Heart left ventricle (tissue), 16 donors: ENCODE results near the gene BCAM. TPM values are rescaled to one million over a fixed set of nuclear protein-coding genes. Genes with fewer than 3 reads are reported as not detected.
"Not testable (repeated sequence)": the region's sequence is repeated elsewhere in the genome, so short reads cannot be mapped to it uniquely, and the experiment has no call there.

ENCODE experiments used
- ATAC-seq, 4 donors: fragments of 200-7000 bp; cut with Tn5 transposase; one replicate each; pipeline ENCODE4 v1.9.1; 2020 to 2022; ENCODE audit warnings: moderate library complexity in 4 of 4, mild to moderate bottlenecking in 3 of 4, moderate number of reproducible peaks in 1 of 4
- DNase-seq, 5 donors: peaks; one replicate each; pipeline ENCODE4 v3.0.0-alpha.2; 2020
- H3K27ac ChIP-seq, 12 donors: fragments of 200-600 bp; sonication (generic) in 4 of 12; one replicate each; pipeline versions ENCODE4 v1.5.0 to v1.8.0; 2016 to 2022; ENCODE audit warnings: mild to moderate bottlenecking in 2 of 12
- H3K27me3 ChIP-seq, 9 donors: fragments of 200-600 bp; sonication (generic) in 2 of 9; one replicate each; pipeline versions ENCODE4 v1.5.1 to v1.8.0; 2016 to 2022; ENCODE audit warnings: mild to moderate bottlenecking in 3 of 9
- H3K36me3 ChIP-seq, 9 donors: fragments of 200-600 bp; sonication (generic) in 2 of 9; one replicate each; pipeline versions ENCODE4 v1.5.0 to v1.8.0; 2018 to 2022; ENCODE audit warnings: mild to moderate bottlenecking in 2 of 9
- H3K4me1 ChIP-seq, 12 donors: fragments of 200-600 bp; sonication (generic) in 4 of 12; one replicate each; pipeline versions ENCODE4 v1.5.0 to v1.8.0; 2016 to 2022; ENCODE audit warnings: mild to moderate bottlenecking in 3 of 12
- H3K4me3 ChIP-seq, 12 donors: fragments of 200-600 bp; sonication (generic) in 4 of 12; one replicate each; pipeline versions ENCODE4 v1.5.0 to v1.8.0; 2017 to 2022; ENCODE audit warnings: mild to moderate bottlenecking in 9 of 12, moderate library complexity in 4 of 12
- H3K9me3 ChIP-seq, 12 donors: fragments of 200-600 bp; sonication (generic) in 4 of 12; one replicate each; pipeline versions ENCODE4 v1.5.0 to v1.8.0; 2016 to 2022; ENCODE audit warnings: mild to moderate bottlenecking in 1 of 12
- POLR2A ChIP-seq, 2 donors: fragments of 450-650 bp; IDR thresholded peaks; one replicate each; pipeline ENCODE4 v1.6.1; 2017; ENCODE audit warnings: antibody characterized with exemption in 2 of 2, mild to moderate bottlenecking in 2 of 2, moderate library complexity in 2 of 2
- WGBS, 4 donors: extraction: QIAGEN DNeasy Blood & Tissue Kit in 2 of 4; methylation state at CpG; one replicate each; pipeline versions ENCODE4 v1.1.5 to v1.1.7; 2013 to 2018; 5-methylcytosine and 5-hydroxymethylcytosine counted together
- intact Hi-C, 10 donors: fragments of 100-400 bp; cut with DNase I; formaldehyde crosslinking; loops; one replicate each; pipeline versions ENCODE4 v1.11.1 to v1.14.2; 2022
- polyA plus RNA-seq, 2 donors: library from polyadenylated mRNA; stranded (reverse); fragments of 200-250 nt; gene quantifications; one replicate each; pipeline ENCODE4 v1.2.3, GENCODE V29; 2013
- total RNA-seq, 9 donors: library from RNA; depleted of rRNA in 2 of 9; stranded (reverse); fragments of >200 nt in 2 of 9; fragmentation: NEBNext Ultra II Directional in 3 of 9; extraction: Animal tissue kit (Norgen Biotek cat#: 25700) in 3 of 9; gene quantifications; one replicate each; pipeline versions ENCODE4 v1.1.0 to v1.2.4, GENCODE V29; 2016 to 2023
- TF ChIP-seq, protein P1 (sequence below), 12 donors: fragments of 200-600 bp; sonication (generic) in 4 of 12; IDR thresholded peaks; one replicate each; pipeline versions ENCODE4 v1.5.0 to v1.8.0; 2018 to 2022; ENCODE audit warnings: antibody characterized with exemption in 12 of 12, mild to moderate bottlenecking in 5 of 12
- donor health status: ischemic (EF 13 %, LVEDD 7.1; RV severe dilation, severe dysfunction).
- donor health status: healthy with polysubstance abuse.
- donor health status: DM: no; HTN: yes; CAD: no.
- donor health status: DM: no; HTN: no; CAD: no.
- donor health status: ischemic (EF 25% LVEDD 6.9; RV normal size, moderate dysfunction).
- donor health status: ischemic (EF 25% LVEDD 5.7; RV mildly dilated, moderate dysfunction).
- donor health status: healthy.
- donor health status: DM: yes; HTN: yes; CAD: no.
- donor health status: ischemic (EF 35%, LVEDD 5.7; RV mildly dilated, moderate dysfunction).
- donor health status: nonischemic (EF 11% LVEDD 7.7; RV severe dilation, severe dysfunction).
- donor health status: DM: yes; HTN: yes; CAD: no.
- donor health status: PGD.
- donor health status: ischemic (EF 29% LVEDD 5.4; RV normal size, mild dysfunction).
- donor health status: nonischemic (EF 23%, LVEDD 6.1; RV moderate dilation, normal function).

Gene BCAM
- total and polyA plus RNA-seq, 11 donors, result 50.9 to 160 (median 94.3) TPM

DNA sequence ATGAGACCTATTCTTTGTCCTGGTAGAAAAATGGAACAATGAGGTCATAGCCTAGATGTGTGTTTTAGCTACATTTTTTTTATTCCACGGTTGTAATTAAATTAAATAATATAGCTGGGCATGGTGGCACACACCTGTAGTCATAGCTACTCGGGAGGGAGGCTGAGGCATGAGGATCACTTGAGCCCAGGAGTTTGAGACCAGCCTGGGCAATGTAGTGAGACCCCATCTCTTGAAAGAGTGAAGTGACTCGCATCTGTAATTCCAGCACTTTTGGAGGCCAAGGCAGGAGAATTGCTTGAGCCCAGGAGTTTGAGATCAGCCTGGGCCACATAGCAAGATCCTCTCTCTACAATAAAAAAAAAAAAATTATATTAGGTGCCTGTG, 43.0 kb upstream of the BCAM start:
- no peak for ATAC-seq
- H3K36me3 ChIP-seq, result peaks cover 0 to 6% (median 0%) of the 10 kb centered on the region in 9 donors
- no peak overlapping the region for H3K4me3 ChIP-seq
- 84 to 93% (median 90%) methylated on average over 3 of the region's 3 CpGs for WGBS, 4 donors
- peak overlapping the region in 1 of 12 donors; percentile 62 for H3K27ac ChIP-seq
- H3K27me3 ChIP-seq, result no peaks in the 10 kb centered on the region
- H3K4me1 ChIP-seq, result peaks cover 0 to 56% (median under 1%) of the 10 kb centered on the region in 12 donors
- TF ChIP-seq POLR2A (IDR thresholded peaks at IDR 0.05), result no peak
- TF ChIP-seq, protein P1, sequence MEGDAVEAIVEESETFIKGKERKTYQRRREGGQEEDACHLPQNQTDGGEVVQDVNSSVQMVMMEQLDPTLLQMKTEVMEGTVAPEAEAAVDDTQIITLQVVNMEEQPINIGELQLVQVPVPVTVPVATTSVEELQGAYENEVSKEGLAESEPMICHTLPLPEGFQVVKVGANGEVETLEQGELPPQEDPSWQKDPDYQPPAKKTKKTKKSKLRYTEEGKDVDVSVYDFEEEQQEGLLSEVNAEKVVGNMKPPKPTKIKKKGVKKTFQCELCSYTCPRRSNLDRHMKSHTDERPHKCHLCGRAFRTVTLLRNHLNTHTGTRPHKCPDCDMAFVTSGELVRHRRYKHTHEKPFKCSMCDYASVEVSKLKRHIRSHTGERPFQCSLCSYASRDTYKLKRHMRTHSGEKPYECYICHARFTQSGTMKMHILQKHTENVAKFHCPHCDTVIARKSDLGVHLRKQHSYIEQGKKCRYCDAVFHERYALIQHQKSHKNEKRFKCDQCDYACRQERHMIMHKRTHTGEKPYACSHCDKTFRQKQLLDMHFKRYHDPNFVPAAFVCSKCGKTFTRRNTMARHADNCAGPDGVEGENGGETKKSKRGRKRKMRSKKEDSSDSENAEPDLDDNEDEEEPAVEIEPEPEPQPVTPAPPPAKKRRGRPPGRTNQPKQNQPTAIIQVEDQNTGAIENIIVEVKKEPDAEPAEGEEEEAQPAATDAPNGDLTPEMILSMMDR (IDR thresholded peaks at IDR 0.05), result no peak
- intact Hi-C loops, result loop anchor here in 1 of 10 donors (10.0 kb wide), 1 partner anchor 191 kb away; no protein-coding TSS in a partner anchor
- peaks cover 0 to 8% (median 0%) of the 10 kb centered on the region in 12 donors for H3K9me3 ChIP-seq
- no peak for DNase-seq

DNA sequence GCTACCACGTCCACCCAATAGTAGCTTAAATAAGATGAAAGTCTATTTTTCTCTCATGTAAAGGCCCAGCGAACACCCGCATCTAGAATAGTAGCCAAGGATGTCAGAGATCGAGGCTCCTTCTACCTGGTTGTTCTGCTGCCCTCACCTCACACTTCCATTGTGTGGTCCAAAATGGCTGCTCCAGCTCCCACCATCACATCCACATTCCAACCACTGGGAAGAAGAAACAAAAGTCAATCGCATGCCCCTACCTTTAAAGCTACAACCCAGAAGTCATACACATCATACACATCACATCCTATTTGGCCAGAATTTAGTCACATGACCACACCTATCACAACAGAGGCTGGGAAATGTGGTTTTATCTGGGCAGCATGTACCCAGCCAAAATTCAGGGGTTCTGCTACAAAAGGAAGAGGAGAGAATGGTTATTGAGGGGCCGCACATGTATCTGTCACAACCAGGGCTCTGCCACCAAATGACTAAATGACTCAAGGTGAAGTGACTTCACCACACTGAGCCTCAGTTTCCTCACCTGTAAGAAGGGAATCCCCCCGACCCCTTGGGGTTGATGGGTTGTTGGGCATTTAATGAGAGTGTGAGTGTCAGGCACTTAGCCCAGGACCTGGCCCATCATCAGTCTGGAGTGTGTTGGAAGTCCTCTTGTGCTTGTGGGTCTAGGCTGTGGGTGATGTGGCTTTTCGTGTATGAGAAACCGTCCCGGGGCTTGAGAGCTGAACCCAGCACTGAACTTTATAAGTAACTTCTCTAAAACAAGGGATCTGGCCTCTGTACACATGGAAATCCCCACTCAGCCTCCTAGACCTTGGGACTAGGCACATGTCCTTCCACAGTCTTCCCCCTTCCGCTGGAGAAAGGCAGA, 41.4 kb upstream of the BCAM start:
- H3K27me3 ChIP-seq, result no peaks in the 10 kb centered on the region
- H3K4me3 ChIP-seq, result no peak overlapping the region
- peaks cover 0 to 8% (median 0%) of the 10 kb centered on the region in 12 donors for H3K9me3 ChIP-seq
- ATAC-seq, result no peak
- no peaks in the 10 kb centered on the region for H3K36me3 ChIP-seq
- peak in 1 of 5 donors; percentile 19 for DNase-seq
- TF ChIP-seq, protein P1 (IDR thresholded peaks at IDR 0.05), result no peak
- TF ChIP-seq POLR2A (IDR thresholded peaks at IDR 0.05), result no peak
- intact Hi-C loops, result loop anchor here in 3 of 10 donors (2.0 to 10.0 kb wide), 3 partner anchors 43 to 193 kb away; no protein-coding TSS in a partner anchor
- H3K4me1 ChIP-seq, result peaks cover 0 to 55% (median 1%) of the 10 kb centered on the region in 12 donors
- H3K27ac ChIP-seq, result peak overlapping the region in 1 of 12 donors; percentile 47
- WGBS, 4 donors, result 72 to 87% (median 77%) methylated on average over 8 to 11 of the region's 11 CpGs

DNA sequence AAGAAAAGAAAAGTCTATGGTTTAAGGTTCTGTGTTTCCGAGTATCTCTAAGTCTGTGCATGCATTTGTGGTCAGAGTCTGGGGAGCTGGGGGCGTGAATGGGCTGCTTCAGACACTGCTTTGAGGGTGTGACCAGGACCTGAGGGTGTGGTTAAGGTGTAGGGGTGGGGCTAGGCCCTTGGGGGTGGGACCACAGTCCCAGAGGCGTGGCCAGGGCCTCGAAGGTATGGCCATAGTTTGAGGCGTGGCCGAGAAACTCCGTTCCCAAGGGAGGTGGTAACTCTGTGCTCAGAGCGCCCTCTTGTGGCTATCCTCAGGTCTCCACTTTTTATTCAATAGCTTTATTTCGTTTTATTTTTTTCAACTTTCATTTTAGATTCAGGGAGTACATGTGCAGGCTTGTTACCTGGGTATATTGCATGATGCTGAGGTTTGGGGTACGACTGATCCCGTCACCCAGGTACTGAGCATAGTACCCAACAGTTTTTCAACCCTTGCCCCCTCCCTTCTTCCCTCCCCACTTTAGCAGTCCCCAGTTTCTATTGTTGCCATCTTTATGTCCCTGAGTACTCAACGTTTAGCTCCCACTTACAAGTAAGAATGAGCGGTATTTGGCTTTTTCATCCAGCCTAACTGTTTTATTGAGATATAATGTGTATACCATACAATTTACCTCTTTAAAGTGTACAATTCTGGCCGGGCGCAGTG, 38.2 kb upstream of the BCAM start:
- intact Hi-C loops, result loop anchor here (1.0 to 10.0 kb wide), 9 partner anchors 46 to 198 kb away; no protein-coding TSS in a partner anchor
- Histone ChIP-seq H3K4me1 (peaks cover 0 to 37% (median 1%) of the 10 kb centered on the region in 12 donors), H3K27ac (peak overlapping the region in 1 of 12 donors; percentile 50), H3K4me3 (peak overlapping the region in 1 of 12 donors; percentile 9), H3K36me3 (no peaks in the 10 kb centered on the region), H3K9me3 (peaks cover 0 to 8% (median 0%) of the 10 kb centered on the region in 12 donors), H3K27me3 (no peaks in the 10 kb centered on the region)
- peak; percentile 96 to 99 (median 99) for ATAC-seq
- DNase-seq, result peak; percentile 89 to 95 (median 94)
- WGBS, 4 donors, result 18 to 20% (median 18%) methylated on average over 15 of the region's 15 CpGs
- TF ChIP-seq POLR2A (IDR thresholded peaks at IDR 0.05), result no peak
- TF ChIP-seq, protein P1 (IDR thresholded peaks at IDR 0.05), result peak in 11 of 12 donors; percentile 81 to 91 (median 87)

DNA sequence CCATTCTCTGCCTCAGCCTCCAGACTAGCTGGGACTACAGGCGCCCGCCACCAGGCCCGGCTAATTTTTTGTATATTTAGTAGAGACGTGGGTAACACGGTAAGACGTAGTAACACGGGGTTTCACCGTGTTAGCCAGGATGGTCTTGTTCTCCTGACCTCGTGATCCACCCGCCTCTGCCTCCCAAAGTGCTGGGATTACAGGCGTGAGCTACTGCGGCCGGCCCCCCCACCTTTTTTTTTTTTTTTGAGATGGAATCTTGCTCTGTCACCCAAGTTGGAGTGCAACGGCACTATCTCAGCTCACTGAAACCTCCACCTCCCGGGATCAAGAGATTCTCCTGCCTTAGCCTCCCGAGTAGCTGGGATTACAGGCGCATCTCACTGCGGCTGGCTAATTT, 36.8 kb upstream of the BCAM start:
- H3K4me1 ChIP-seq, result peaks cover 0 to 25% (median 1%) of the 10 kb centered on the region in 12 donors
- H3K27me3 ChIP-seq, H3K4me3 ChIP-seq, DNase-seq, H3K27ac ChIP-seq, H3K36me3 ChIP-seq, ATAC-seq, H3K9me3 ChIP-seq: not testable (repeated sequence)
- 66 to 74% (median 72%) methylated on average over 18 of the region's 18 CpGs for WGBS, 4 donors
- intact Hi-C loops, result loop anchor here in 5 of 10 donors (5.0 to 10.0 kb wide), 3 partner anchors 85 to 200 kb away; no protein-coding TSS in a partner anchor
